Stimulated activated CD4-positive, alpha-beta T cell treated with anti-CD3 and anti-CD28 coated beads, Interleukin-1b, Interleukin-23, amount 100 ng/mL, for 1 hour (primary cell): ENCODE data around the gene FBH1.
"Not testable (repeated sequence)": the region's sequence is repeated elsewhere in the genome, so short reads cannot be mapped to it uniquely, and the experiment has no call there.

ENCODE experiments used
- DNase-seq, 2 donors: peaks; one replicate each; pipeline ENCODE4 v3.0.0-alpha.2; 2020; ENCODE audit warnings: low read depth in 2 of 2

FBH1 gene

DNA sequence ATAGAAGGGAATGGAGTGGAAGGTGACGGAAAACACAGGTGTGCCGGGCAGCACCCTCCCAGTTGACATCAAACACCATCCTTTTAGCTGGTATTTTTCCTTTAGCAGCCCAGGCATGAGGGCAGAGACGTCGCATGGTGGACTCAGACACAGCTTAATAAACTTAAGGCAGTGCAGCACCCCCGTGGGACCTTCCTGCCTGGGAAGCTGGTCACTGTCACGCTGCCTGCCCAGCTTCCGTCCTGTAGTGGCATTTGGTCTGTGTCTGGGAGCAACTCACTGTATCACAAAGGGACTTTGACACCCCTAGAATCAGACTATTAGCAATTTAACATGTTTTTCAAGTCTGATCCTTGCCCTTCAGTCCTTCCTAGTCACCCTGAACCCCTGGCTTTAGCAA is 51.5 kb downstream of the FBH1 start:
- DNase-seq = no peak

DNA sequence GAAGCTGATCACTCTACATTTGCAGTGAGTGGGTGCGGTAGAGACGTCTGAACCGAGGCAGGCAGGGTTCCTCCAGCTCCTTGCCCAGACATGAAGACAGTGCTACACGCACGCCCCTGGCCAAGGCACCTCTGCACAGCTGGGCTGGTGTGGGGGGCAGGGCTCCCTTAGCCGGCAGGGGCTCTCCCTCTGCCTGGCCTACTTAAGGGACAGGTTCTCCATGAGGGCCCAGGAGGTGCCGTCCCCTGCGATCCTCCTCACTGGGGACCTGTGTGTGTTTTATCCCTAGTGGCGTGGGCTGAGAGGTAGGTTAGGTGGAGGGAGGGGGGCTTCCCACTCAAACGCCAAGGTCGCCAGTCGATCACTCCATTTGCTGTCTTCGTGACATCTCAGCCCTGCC is 52.0 kb downstream of the FBH1 start:
- DNase-seq = no peak

DNA sequence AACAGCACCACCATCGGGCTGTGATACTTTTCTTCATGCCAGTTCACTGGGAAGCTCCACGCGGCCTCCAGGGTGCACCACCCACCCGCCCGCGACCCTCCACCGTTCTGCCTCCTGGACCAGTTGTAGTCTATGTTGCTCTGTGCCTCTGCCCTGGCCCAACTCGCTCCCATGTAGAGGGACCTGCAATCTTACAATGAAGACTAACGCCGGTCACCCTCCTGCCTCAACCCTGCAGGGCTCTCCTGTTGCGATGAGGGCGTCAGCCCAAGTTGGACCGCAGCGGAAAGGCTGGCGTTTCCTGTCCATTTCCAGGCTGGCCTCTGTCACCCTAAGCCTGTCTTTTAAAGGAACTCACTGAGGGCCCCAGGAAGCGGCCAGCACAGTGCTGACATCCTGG is 52.4 kb downstream of the FBH1 start:
- DNase-seq = no peak

DNA sequence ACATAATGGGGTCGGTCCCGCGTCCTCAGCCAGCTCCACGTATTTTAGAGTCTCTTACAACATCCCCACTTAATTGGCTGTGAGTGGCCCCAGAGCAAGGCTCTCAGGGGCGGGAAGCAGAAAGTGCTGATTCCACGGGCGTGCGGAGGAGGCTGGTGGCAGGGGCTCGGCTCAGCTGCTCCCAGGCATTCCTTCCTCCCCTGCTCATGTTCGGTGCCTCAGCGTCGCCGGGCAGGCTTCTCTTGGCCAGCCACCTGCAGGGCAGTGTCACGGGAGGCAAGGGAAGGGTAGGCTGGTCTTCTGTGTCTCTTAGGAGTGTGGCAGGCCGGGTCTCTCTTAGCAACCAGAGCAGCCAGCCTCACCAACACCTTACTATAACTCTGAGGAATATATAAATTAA is 53.5 kb downstream of the FBH1 start:
- DNase-seq = no peak

GRCh38 chr10:5944389-5945189 is 54.5 kb downstream of the FBH1 start:
- DNase-seq = no peak

DNA sequence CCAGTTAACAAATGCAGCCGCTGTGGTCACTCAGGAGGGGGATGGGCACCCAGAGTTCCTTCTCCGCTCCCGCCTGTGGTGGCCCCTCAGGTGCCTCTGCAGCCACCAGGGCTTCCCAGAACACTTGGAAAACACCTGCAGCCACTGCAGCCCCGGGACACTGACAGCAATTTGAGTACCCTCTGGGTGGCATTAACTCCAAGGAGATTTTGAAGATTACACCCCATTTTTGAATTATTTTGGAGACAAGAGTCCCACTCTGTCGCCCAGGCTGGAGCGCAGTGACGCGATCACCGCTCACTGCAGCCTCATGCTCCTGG is 55.1 kb downstream of the FBH1 start:
- DNase-seq = no peak

DNA sequence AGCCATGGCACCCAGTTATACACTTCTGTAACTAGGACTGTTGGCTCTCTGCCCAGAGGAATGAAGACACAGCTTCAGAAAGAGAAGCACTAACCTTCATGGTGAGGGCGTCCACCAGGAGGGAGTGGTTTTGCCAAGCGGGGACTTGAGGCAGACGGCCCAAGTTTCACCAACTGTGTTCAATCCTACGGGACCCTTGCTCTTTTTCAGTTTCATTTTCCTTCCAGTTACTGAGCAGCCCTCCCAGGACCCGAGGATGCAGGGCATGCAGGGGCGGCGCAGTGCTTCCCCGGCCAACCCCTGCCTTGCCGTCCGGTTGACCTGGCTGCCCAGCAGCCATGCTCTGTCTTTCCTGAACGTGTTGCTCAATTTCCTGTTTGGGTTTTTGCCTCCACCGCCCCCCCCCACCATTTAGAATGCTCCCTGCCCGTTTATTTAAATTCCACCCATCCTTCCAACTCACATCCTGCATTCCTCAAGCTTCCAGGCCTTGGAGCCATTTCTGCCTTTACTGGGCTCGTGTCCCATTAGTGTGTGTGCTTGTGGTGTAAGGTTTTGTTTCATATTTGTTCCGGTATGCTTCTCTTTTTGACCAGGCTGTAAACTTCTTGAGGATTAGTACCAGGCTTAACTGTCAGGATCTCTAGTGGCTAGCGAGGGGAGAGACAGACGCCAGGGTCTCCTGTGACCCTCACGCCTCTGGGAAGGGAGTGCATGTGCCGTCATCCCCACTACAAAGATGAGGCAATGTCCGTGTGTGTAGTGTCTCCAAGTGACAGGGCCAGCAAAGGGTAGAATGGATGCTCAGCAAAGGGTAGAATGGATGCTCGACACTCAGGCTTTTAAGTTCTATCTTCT is 55.7 kb downstream of the FBH1 start:
- DNase-seq = no peak

DNA sequence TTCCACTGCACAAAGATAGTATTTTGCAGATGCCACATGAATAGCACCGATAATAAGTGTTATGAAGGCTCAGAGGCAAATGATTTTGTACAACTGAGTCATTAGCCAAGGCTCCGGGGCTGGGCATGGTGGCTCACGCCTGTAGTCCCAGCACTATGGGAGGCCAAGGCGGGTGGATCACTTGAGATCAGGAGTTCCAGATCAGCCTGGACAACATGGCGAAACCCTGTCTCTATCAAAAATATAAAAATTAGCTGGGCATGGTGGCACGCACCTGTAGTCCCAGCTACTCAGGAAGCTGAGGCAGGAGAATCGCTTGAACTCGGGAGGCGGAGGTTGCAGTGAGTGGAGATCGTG is 56.4 kb downstream of the FBH1 start:
- not testable (repeated sequence) for DNase-seq

DNA sequence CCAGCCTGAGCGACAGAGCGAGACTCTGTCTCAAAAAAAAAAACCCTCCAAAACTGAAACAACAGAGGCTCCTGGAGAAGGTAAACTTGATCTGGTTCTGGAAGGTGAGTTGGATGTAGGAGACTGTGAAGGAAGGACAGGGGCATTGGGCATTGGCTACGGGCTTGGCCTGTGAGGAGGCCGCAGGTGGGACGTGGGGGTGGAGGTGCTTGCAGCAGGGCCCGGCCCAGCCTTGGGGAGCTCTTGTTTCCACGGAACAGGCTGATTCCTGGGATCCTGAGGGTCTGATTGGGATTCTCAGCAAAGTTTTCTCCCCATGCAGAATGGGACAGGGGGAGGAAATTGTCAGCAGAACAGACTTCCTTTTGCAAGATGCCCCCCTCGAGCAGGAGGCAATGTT is 56.7 kb downstream of the FBH1 start:
- no peak for DNase-seq

DNA sequence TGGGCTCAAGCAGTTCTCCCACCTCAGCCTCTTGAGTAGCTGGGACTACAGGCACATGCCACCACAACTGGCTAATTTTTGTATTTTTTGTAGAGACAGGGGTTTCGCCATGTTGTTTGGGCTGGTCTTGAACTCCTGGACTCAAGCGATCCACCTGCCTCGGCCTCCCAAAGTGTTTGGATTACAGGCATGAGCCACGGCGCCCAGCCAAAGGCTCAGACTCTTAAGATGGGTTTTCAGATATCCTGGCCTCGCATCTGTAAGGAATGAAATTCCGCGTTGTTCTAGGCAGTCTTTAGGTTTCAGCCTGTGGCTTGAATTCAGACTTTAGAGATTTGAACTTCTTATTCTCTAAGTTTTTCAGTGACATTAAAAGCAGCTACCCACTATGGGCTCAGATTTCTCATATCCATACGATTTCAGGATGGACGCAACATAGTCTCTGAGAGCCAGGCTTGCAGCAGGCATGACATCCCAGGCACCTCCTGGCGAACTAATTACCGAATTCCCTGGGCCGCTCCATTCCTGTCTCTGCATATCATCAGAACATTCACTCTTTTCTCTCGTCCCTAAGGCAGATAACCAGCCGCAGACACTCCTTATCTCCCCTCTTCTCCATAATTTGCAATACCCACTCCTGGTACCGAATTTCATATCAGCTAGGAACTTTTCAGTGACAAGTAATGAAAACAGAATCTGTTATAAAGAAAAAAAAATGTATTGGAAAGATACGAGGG is 57.6 kb downstream of the FBH1 start:
- no peak for DNase-seq

DNA sequence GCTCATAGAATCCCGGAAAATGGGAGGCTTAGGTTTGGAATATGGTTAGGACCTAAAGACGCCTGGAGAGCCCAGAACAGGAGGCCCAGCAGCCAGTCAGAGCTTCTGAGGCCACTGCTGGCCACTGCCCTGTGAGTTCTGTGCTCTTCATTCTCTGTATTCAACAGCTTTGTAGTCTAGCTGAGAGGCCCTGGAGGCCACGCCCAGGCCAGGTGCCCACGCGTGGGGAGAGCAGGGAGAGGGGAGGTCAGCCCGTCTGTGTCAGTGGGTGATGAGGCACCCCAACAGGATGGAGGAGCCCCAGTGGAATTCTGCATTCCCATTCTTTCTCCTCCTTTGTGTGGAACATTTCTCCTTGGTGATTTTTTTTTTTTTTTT is 58.2 kb downstream of the FBH1 start:
- DNase-seq = no peak

- DNase-seq = no peak
Observed at GRCh38 chr10:5949009-5949759, 59.1 kb downstream of the FBH1 start.

DNA sequence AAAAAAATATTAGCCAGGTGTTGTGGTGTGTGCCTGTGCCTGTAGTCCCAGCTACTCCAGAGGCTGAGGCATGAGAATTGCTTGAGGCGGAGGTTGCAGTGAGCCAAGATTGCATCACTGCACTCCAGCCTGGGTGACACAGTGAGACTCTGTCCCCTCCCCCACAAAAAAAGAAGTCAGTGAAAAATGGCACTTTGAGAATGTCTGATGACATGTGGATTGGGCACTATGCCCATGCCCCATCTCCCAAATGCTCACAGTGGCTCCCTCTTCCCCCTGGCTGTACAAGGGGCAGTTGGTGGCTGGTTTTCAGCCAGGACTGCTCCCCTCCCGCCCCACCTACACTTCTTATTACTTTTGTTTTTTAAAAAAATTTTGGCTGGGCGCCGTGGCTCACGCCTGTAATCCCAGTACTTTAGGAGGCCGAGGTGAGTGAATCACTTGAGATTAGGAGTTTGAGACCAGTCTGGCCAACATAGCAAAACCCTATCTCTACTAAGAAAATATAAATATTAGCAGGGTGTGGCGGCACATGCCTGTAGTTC is 61.2 kb downstream of the FBH1 start:
- DNase-seq = no peak

- DNase-seq = no peak
Observed at GRCh38 chr10:5951721-5952407, 61.8 kb downstream of the FBH1 start.

- no peak for DNase-seq
Observed at GRCh38 chr10:5952731-5953385, 62.8 kb downstream of the FBH1 start.

GRCh38 chr10:5953676-5954075 is 63.6 kb downstream of the FBH1 start:
- DNase-seq = no peak

DNA sequence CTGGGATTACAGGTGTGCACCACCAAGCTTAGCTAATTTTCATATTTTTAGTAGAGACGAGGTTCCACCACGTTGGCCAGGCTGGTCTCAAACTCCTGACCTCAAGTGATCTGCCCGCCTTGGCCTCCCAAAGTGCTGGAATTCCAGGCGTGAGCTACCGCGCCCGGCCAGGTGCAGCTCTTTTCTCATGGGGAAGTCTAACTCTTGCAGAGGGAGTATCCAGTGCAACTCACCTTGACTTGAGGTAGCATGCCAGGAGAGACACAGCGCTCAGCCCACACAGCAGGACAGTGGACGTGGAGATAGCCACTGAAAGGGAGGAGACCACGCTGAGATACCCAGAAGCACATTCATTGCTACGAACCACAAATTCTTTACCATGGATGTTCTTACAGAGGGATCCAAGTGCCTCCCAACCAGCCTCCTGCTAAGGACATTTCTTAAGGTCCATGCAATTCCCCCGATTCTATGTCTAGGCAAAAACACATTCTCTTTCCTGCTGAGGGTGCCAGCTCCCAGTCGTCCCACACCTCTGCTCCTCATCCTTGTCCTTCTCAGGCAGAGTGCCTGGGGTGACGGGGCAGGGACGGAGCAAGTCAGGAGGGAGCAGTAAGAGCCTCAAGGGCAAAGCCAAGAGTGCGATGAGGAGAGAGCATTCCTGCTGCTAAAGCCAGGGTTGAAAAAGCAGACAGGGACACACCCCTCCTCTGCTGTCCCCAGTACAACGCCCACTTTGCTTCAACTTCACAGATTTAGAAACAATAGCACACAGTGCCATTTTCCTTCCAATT is 66.3 kb downstream of the FBH1 start:
- DNase-seq = no peak

DNA sequence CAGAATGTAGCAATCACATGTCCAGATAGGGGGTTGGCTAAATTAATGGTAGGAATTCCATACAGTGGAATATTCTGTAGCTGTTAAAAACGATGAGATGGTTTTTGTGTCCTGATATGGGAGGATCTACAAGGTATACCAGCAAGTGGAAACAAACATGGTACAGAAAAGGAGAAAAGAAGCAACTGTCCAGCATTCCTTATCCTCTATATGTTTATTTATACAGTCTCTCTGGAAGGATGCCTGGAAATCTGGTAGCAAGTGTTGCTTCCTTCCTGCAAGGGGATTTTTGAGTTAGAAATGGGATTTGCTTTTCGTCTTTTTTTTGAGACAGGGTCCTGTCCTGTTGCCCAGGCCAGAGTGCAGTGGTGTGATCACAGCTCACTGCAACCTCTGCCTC is 68.0 kb downstream of the FBH1 start:
- DNase-seq = no peak

DNA sequence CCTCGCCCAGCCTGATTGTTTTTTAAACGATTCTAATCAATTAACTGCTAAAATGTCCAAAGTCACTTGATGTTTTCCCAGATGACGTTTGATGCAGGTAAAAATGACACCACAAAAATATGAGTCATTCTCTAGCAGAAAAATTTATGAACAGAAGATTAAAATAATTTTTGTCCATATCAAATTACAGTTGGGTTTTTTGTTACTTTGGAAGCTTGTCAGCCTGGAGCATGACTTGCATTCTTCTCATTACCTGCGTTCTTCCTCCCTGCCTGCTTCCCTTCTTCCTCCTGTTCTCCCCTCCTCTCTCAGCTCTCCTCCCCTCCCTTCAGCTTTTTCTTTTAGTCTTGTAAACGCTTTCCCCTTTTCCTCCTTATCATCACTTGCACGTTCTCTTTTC is 68.6 kb downstream of the FBH1 start:
- no peak for DNase-seq

DNA sequence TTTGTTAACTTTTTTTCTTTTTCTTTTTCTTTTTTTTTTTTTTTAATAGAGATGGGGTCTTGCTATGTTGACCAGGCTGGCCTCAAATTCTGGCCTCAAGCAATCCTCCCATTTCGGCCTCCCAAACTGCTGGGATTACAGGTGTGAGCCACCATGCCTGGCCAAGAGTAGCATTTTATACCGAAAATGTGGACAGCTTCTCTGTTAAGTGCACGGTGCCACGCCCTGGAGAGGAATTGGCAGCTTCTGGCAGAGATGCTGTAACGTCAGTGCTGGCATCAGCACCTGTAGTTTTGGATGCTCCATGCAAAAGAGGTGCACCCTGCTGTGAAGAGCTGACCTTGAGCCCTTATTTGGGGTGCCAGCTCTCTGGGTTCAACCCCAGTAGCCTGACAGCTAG is 69.1 kb downstream of the FBH1 start:
- no peak for DNase-seq
